SU-DHL-6 (cell line): ENCODE data around the gene RGS3.

ENCODE experiments used
- CTCF ChIP-seq: fragments of 200-600 bp; sonication (generic); IDR thresholded peaks from one replicate; pipeline ENCODE4 v1.5.1; 2017; ENCODE audit warnings: antibody characterized with exemption, mild to moderate bottlenecking, low read length, moderate library complexity; ENCODE audit not compliant: insufficient read depth, poor library complexity, severe bottlenecking
- EZH2phosphoT487 ChIP-seq: fragments of 200-600 bp; sonication (generic), shearing (Covaris generic); conservative IDR thresholded peaks from 2 replicates; pipeline ENCODE4 v1.6.1; 2018; ENCODE audit warnings: mild to moderate bottlenecking, antibody characterized with exemption, low read length, moderate library complexity, mixed read lengths

- TF ChIP-seq EZH2phosphoT487, result no peak
- no peak for TF ChIP-seq CTCF
Observed at GRCh38 chr9:113484258-113484730, 20.8 kb downstream of the RGS3 start.
